H1 (cell line): Measurements from ENCODE around the gene KIF5C. TPM values are rescaled to one million over a fixed set of nuclear protein-coding genes. Genes with fewer than 3 reads are reported as not detected.

ENCODE experiments used
- CBX8 ChIP-seq: fragments of 300-800, 300-1000 bp; sonication (generic); IDR thresholded peaks from 2 replicates; pipeline ENCODE4 v1.7.1; 2016; ENCODE audit warnings: low read depth, low read length, borderline replicate concordance
- GTF2F1 ChIP-seq: IDR thresholded peaks from 2 replicates; pipeline ENCODE4 v1.6.1; 2012; ENCODE audit warnings: low read depth, low read length, improper control_type of control experiment, borderline replicate concordance
- HDAC6 ChIP-seq: IDR thresholded peaks from one replicate; pipeline ENCODE4 v1.7.1; 2012; ENCODE audit warnings: low read depth, mild to moderate bottlenecking, inconsistent platforms, low read length, moderate library complexity
- SIX5 ChIP-seq: IDR thresholded peaks from 2 replicates; pipeline ENCODE4 v1.6.1; 2011; ENCODE audit warnings: mild to moderate bottlenecking, low read depth, low read length
- polyA plus RNA-seq, 7 experiments: library from polyadenylated mRNA; depleted of rRNA in 3 of 7; stranded (reverse) in 5 of 7; unstranded in 2 of 7; fragments of >200 nt in 5 of 7; fragments of 200-250 nt in 2 of 7; gene quantifications; 1 replicate in 5 of 7; 2 replicates in 1 of 7; 4 replicates in 1 of 7; pipeline versions ENCODE4 v1.2.1 to v1.2.3, GENCODE V29; 2011 to 2013; ENCODE audit warnings: missing spikeins in 2 of 7, mixed read lengths in 2 of 7
- total RNA-seq: library from RNA; stranded (reverse); fragmentation: NEBNext Ultra II Directional; extraction: Animal tissue kit (Norgen Biotek cat#: 25700); gene quantifications from 2 replicates; pipeline ENCODE4 v1.2.1, GENCODE V29; 2021
- TF ChIP-seq, protein P1 (sequence below), 3 experiments: IDR thresholded peaks; 1 replicate in 2 of 3; 2 replicates in 1 of 3; pipeline versions ENCODE4 v1.5.1 to v1.6.1; 2011; ENCODE audit warnings: low read length in 3 of 3, mild to moderate bottlenecking in 3 of 3, inconsistent platforms in 2 of 3, low read depth in 1 of 3, moderate library complexity in 1 of 3; ENCODE audit not compliant: insufficient read depth in 1 of 3; ENCODE audit errors: control extremely low read depth in 1 of 3
- TF ChIP-seq, protein P2 (sequence below): fragments of 300-600 bp; sonication (generic); IDR thresholded peaks from 2 replicates; pipeline ENCODE4 v1.7.1; 2012; ENCODE audit warnings: low read length, moderate library complexity, mild to moderate bottlenecking, inconsistent platforms; ENCODE audit not compliant: insufficient replicate concordance
- TF ChIP-seq, protein P3 (sequence below): IDR thresholded peaks from 2 replicates; pipeline ENCODE4 v1.6.1; 2011; ENCODE audit warnings: low read depth, mild to moderate bottlenecking, low read length; ENCODE audit not compliant: insufficient read depth

KIF5C gene
- total and polyA plus RNA-seq, 2 of the 8 experiments (the other 6 are each of a cell fraction or from before 2014, with no cell fraction given) = 16.3 to 66.4 TPM

DNA sequence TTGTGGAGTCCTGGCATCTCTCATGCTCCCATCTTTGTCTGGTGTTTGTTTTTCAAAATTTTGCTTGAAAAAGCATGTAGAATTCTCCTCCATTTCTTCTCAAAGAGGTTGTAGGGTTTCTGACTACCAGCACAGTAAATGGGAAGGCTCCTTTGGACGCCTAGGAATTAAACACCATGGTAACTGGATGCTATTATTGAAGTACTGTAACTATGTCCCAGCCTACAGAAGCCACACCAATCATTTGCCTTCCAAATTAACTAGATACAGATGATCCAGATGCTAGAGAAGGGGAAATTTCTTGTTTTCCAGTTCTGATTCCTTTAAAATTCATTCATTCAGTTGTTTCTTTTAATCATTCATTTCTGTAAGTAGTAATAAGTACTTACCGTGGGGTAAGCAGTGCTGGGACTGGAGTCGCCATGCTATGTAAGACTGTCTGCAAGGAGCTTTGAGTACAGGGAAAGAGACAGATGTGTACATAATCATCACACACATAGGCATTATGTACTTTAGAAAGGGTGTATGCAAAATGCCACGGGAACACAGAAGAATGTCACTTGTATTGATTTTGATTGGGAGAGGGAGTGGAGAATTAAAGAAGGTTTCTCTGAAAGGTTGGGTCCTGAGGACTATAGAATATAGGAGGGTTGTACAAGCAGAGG is 49.6 kb downstream of the KIF5C start (continued):
- TF ChIP-seq, protein P1, sequence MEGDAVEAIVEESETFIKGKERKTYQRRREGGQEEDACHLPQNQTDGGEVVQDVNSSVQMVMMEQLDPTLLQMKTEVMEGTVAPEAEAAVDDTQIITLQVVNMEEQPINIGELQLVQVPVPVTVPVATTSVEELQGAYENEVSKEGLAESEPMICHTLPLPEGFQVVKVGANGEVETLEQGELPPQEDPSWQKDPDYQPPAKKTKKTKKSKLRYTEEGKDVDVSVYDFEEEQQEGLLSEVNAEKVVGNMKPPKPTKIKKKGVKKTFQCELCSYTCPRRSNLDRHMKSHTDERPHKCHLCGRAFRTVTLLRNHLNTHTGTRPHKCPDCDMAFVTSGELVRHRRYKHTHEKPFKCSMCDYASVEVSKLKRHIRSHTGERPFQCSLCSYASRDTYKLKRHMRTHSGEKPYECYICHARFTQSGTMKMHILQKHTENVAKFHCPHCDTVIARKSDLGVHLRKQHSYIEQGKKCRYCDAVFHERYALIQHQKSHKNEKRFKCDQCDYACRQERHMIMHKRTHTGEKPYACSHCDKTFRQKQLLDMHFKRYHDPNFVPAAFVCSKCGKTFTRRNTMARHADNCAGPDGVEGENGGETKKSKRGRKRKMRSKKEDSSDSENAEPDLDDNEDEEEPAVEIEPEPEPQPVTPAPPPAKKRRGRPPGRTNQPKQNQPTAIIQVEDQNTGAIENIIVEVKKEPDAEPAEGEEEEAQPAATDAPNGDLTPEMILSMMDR (IDR thresholded peaks at IDR 0.05; ENCODE audit: control extremely low read depth in 1 of 3, insufficient read depth in 1 of 3, low read depth in 1 of 3, low read length in 3 of 3) = no peak
- TF ChIP-seq, protein P2, sequence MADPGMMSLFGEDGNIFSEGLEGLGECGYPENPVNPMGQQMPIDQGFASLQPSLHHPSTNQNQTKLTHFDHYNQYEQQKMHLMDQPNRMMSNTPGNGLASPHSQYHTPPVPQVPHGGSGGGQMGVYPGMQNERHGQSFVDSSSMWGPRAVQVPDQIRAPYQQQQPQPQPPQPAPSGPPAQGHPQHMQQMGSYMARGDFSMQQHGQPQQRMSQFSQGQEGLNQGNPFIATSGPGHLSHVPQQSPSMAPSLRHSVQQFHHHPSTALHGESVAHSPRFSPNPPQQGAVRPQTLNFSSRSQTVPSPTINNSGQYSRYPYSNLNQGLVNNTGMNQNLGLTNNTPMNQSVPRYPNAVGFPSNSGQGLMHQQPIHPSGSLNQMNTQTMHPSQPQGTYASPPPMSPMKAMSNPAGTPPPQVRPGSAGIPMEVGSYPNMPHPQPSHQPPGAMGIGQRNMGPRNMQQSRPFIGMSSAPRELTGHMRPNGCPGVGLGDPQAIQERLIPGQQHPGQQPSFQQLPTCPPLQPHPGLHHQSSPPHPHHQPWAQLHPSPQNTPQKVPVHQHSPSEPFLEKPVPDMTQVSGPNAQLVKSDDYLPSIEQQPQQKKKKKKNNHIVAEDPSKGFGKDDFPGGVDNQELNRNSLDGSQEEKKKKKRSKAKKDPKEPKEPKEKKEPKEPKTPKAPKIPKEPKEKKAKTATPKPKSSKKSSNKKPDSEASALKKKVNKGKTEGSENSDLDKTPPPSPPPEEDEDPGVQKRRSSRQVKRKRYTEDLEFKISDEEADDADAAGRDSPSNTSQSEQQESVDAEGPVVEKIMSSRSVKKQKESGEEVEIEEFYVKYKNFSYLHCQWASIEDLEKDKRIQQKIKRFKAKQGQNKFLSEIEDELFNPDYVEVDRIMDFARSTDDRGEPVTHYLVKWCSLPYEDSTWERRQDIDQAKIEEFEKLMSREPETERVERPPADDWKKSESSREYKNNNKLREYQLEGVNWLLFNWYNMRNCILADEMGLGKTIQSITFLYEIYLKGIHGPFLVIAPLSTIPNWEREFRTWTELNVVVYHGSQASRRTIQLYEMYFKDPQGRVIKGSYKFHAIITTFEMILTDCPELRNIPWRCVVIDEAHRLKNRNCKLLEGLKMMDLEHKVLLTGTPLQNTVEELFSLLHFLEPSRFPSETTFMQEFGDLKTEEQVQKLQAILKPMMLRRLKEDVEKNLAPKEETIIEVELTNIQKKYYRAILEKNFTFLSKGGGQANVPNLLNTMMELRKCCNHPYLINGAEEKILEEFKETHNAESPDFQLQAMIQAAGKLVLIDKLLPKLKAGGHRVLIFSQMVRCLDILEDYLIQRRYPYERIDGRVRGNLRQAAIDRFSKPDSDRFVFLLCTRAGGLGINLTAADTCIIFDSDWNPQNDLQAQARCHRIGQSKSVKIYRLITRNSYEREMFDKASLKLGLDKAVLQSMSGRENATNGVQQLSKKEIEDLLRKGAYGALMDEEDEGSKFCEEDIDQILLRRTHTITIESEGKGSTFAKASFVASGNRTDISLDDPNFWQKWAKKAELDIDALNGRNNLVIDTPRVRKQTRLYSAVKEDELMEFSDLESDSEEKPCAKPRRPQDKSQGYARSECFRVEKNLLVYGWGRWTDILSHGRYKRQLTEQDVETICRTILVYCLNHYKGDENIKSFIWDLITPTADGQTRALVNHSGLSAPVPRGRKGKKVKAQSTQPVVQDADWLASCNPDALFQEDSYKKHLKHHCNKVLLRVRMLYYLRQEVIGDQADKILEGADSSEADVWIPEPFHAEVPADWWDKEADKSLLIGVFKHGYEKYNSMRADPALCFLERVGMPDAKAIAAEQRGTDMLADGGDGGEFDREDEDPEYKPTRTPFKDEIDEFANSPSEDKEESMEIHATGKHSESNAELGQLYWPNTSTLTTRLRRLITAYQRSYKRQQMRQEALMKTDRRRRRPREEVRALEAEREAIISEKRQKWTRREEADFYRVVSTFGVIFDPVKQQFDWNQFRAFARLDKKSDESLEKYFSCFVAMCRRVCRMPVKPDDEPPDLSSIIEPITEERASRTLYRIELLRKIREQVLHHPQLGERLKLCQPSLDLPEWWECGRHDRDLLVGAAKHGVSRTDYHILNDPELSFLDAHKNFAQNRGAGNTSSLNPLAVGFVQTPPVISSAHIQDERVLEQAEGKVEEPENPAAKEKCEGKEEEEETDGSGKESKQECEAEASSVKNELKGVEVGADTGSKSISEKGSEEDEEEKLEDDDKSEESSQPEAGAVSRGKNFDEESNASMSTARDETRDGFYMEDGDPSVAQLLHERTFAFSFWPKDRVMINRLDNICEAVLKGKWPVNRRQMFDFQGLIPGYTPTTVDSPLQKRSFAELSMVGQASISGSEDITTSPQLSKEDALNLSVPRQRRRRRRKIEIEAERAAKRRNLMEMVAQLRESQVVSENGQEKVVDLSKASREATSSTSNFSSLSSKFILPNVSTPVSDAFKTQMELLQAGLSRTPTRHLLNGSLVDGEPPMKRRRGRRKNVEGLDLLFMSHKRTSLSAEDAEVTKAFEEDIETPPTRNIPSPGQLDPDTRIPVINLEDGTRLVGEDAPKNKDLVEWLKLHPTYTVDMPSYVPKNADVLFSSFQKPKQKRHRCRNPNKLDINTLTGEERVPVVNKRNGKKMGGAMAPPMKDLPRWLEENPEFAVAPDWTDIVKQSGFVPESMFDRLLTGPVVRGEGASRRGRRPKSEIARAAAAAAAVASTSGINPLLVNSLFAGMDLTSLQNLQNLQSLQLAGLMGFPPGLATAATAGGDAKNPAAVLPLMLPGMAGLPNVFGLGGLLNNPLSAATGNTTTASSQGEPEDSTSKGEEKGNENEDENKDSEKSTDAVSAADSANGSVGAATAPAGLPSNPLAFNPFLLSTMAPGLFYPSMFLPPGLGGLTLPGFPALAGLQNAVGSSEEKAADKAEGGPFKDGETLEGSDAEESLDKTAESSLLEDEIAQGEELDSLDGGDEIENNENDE = no peak
- TF ChIP-seq GTF2F1 (no peak), HDAC6 (no peak), SIX5 (no peak), CBX8 (no peak)
- TF ChIP-seq, protein P3, sequence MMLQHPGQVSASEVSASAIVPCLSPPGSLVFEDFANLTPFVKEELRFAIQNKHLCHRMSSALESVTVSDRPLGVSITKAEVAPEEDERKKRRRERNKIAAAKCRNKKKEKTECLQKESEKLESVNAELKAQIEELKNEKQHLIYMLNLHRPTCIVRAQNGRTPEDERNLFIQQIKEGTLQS = no peak
